GM18907 (cell line): ENCODE results near the gene MAN1B1.
A peak's percentile ranks its signal among the peaks of the same experiment; 100 is the strongest.

Experiments
- ATAC-seq: cut with Tn5 transposase; IDR thresholded peaks from one replicate; pipeline ENCODE4 v1.9.1; 2021; ENCODE audit warnings: mild to moderate bottlenecking, moderate library complexity; ENCODE audit not compliant: unreplicated experiment

Gene MAN1B1

DNA sequence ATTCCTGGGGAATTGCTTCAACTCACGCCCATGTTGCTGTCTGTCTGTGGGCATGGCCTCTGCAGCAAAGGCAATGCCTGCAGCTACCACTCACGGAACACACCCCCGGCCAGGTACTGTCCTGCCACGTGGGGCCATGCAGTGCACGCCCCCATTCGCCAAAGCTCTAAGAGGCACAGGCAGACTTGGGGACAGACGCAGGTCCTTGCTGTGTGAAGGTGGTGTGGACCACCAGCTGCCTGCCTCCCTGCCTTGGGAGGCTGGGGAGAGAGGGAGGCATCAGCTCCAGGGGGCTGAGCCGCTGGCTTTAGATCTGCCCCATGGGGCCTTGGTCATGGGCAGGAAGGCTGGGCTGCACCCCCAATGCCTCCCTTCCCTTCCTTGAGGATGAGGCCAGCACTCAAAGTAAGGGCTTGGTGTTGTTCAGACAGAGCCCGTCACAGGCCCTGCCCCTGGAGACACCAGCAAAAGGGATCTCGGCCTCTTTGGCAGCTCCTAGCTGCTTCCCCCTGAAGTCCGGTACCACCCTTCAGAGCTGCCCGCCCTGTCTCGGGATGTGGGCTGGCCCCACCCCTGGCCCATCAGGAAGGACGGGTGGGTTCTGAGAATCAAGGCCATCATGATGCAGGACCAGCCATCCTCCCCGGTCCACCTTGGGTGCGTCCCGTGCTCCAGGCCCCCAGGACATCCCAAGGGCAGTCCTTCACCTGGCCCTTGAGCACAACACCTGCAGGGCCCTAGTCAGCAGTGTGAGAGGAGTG lies 54.4 kb downstream of the MAN1B1 start:
- no peak for ATAC-seq

GRCh38 chr9:137141976-137142936 lies 55.5 kb downstream of the MAN1B1 start:
- ATAC-seq, result no peak

DNA sequence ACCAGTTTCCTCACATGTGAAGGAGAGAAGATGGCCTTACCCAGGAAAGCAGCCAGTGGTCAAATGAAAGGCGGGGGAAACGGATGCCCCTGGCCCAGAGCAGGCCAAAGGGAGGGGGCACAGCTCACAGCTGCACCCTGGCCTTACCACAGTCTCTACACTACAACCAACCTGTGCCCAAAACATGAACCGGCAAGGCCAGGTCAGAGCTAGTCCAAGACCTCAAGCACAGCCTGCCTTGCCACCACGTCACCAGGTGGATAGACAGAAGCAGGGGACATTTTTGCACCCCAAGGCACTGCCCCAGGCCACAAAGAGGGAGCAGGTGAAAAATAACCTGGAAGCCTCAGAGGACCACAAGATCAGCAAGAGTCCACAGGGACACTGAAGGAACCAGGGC lies 56.7 kb downstream of the MAN1B1 start:
- no peak for ATAC-seq

GRCh38 chr9:137145731-137146526 lies 59.1 kb downstream of the MAN1B1 start:
- ATAC-seq, result no peak

DNA sequence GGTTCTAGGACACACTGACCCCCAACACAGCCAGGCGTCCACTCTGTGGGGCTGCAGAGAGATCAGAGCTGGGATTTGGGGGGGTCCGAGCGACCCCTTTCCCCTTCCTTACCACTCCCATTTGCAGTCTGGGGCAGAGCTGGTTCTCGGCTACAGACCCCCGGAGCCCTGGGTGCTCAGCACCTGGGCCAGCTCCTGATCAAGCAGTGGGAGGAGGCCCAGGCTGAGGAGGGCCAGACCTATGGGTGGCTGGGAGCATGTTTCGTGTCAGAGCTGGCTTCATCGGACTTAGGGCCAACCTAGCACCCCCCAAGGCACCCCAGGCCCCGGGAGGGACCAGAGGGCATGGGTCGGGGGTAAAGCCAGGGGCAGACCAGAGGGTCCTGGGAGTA lies 59.7 kb downstream of the MAN1B1 start:
- ATAC-seq, result no peak

DNA sequence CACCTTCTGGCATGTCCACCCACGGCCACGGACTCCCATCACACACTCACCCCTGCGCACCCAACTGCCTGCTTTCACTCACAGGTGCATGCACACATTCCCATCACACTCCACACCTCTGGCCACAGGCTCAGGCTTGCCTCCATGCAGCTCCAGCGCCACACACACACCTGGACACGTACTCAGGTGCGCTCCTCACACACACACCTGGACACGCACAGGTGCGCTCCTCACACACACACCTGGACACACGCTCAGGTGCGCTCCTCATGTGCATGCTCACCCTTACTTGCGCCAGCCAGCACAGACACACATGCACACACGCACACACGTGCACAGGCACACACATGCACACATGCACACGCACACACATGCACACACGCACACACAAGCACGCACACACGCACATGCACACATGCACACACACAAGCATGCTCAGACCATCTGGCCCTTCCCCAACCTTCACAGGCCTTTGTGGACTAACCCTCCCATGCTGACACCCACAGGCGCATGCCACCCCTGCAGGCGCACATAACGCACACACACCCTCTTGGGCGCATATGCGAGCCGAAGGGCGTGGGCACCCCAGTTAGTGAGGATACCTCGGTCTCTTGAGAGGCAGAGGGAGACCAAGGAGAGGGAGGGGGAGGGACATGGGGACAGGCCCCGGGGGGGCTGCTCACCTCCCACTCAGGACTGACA lies 60.5 kb downstream of the MAN1B1 start:
- no peak for ATAC-seq

DNA sequence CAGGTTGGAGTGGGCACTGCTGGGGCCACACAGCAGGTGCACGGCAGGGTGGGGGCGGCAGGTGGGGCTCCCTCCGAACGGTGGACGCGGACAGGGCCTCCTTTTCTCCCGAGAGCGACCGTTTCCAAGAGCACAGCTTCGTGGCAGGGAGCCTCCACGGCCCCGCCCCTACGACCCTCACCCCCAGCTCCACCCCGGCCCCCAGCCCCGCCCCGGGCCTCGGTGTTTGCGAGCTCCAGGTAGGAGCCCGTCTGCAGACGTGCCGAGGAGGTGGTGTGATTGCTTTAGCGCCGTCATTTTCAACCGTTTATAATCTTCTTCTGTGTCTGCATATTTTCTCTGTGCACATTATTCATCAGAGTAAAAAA lies 61.0 kb downstream of the MAN1B1 start:
- no peak for ATAC-seq

GRCh38 chr9:137148242-137148641 lies 61.5 kb downstream of the MAN1B1 start:
- ATAC-seq, result no peak

DNA sequence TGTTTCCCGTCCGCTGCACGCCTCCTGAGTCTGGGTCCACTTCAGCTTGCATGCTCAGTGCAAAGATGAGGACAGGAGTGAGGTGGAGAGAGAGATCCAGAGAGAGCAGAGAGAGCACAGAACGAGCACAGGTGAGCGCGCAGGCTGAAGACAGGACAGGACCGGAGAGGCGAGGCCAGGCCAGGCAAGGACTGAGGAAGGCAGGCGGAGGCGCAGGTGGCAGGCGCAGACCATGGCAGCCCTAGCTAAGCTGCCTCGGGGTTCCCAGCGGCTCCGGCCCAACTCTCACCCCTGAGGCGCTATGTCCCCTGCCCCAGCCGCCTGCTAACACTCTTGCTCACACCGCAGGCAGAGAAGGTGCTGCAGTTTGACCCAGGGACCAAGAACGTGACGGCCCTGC lies 61.9 kb downstream of the MAN1B1 start:
- no peak for ATAC-seq

- ATAC-seq, result no peak
These were observed 62.6 kb downstream of the MAN1B1 start for GRCh38 chr9:137149363-137149762.

DNA sequence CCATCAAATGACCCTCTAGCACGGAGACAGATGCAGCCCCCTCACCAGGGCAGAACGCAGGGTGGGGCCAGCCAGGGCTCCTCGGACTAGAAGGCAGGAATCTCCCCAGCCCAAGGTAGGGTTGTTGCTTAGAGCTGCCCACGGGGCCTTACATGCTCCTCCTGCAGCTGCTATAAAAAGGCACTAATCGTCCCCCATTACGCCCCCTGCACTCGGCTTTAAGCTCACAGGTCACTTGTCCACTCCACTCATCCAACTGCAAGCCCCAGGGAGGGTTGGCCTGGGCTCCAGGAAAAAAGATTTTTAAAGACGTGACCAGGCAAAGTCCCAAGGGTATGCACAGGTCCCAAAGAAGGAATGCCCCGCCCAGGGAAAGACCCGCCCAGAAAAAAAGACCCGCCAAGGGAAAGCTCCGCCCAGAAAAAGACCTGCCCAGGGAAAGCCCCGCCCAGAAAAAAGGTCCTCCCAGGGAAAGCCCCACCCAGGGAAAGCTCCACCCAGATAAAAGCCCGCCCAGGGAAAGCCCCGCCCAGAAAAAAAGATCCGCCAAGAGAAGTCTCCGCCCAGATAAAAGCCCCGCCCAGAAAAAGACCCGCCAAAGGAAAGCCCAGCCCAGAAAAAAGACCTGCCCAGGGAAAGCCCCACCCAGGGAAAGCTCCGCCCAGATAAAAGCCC lies 63.3 kb downstream of the MAN1B1 start:
- peak; percentile 16 for ATAC-seq

DNA sequence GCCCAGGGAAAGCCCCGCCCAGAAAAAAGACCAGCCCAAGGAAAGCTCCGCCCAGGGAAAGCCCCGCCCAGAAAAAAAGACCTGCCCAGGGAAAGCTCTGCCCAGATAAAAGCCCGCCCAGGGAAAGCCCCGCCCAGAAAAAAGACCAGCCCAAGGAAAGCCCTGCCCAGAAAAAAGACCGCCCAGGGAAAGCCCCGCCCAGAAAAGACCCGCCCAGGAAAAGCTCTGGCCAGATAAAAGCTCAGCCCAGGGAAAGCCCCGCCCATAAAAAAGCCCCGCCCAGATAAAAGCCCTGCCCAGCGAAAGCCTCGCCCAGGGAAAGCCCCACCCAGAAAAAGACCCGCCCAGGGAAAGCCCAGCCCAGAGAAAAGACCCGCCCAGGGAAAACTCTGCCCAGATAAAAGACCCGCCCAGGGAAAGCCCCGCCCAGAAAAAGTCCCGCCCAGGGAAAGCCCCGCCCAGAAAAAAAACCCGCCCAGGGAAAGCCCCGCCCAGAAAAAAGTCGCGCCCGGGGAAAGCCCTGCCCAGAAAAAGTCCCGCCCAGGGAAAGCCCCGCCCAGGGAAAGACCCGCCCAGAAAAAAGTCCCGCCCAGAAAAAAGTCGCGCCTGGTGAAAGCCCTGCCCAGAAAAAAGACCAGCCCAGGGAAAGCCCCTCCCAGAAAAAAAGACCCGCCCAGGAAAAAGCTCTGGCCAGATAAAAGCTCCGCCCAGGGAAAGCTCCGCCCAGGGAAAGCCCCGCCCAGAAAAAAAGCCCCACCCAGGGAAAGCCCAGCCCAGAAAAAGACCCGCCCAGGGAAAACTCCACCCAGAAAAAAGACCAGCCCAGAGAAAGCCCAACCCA lies 64.1 kb downstream of the MAN1B1 start:
- peak; percentile 41 for ATAC-seq

- ATAC-seq, result no peak
These were observed 66.1 kb downstream of the MAN1B1 start for GRCh38 chr9:137152844-137153405.

GRCh38 chr9:137156567-137157375 lies 70.0 kb downstream of the MAN1B1 start:
- ATAC-seq, result no peak

DNA sequence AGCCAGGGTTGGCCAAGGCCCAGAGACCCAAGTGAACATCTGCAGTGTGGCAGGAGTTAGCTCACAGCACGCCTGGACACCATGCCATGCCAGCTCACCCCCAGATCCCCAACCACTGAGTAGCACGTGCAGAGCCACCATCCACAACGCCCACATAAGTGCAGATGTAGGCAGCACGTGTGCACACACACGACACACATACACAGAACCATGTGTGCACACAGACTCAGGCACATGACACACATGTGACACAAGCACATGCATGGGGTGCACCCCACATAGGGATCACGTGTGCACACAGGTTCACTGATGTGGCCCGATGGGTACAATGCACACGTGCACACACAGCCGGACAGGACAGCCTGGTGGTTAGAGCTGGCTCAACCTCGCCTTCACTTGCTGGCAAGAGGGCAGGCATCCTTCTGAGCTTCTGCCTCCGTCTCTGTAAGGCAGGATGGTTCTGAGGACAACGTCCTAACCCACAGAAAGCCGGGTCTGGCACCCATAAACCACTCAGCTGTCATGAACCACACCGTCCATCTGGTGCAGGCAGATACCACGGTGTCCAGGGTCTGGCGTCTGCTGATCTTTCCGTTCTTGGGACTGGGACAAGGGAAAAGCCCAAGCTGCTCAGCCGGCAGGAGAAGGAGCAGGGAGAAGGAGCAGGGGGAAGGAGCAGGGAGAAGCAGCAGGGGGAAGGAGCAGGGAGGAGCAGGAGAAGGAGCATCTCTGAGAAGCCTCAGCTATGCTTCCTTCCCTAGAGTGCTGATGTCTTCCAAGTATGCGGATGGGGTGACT lies 71.0 kb downstream of the MAN1B1 start:
- no peak for ATAC-seq

- no peak for ATAC-seq
These were observed 71.8 kb downstream of the MAN1B1 start for GRCh38 chr9:137158625-137159024.
